Glutamatergic neuron (in vitro differentiated cells): ENCODE data around the gene EEF1AKMT4. TPM values are rescaled to one million over a fixed set of nuclear protein-coding genes. Genes with fewer than 3 reads are reported as not detected.

Experiments used
- DNase-seq: peaks from one replicate; pipeline ENCODE4 v3.0.0; 2022
- H3K27ac Mint-ChIP-seq: one replicate; pipeline ENCODE4 v1.8.0; 2020; ENCODE audit warnings: mild to moderate bottlenecking, mixed read lengths, inconsistent platforms; ENCODE audit not compliant: unreplicated experiment
- H3K27me3 Mint-ChIP-seq: one replicate; pipeline ENCODE4 v1.8.0; 2020; ENCODE audit warnings: mild to moderate bottlenecking, moderate library complexity, mixed read lengths, inconsistent platforms; ENCODE audit not compliant: unreplicated experiment
- H3K36me3 Mint-ChIP-seq: one replicate; pipeline ENCODE4 v1.8.0; 2020; ENCODE audit warnings: mild to moderate bottlenecking, mixed read lengths, inconsistent platforms; ENCODE audit not compliant: unreplicated experiment
- H3K4me1 Mint-ChIP-seq: one replicate; pipeline ENCODE4 v1.8.0; 2020; ENCODE audit warnings: mild to moderate bottlenecking, low read depth, mixed read lengths, inconsistent platforms; ENCODE audit not compliant: unreplicated experiment
- H3K4me3 Mint-ChIP-seq: one replicate; pipeline ENCODE4 v1.8.0; 2020; ENCODE audit warnings: mild to moderate bottlenecking, mixed read lengths, inconsistent platforms; ENCODE audit not compliant: unreplicated experiment
- H3K9me3 Mint-ChIP-seq: one replicate; pipeline ENCODE4 v1.8.0; 2020; ENCODE audit warnings: mild to moderate bottlenecking, moderate library complexity, mixed read lengths, inconsistent platforms; ENCODE audit not compliant: unreplicated experiment
- CTCF ChIP-seq: fragments of 200-600 bp; sonication (generic); IDR thresholded peaks from one replicate; pipeline ENCODE4 v1.5.0; 2021; ENCODE audit not compliant: partially characterized antibody, unreplicated experiment
- total RNA-seq: library from RNA; stranded (reverse); fragmentation: NEBNext Ultra II Directional; extraction: Animal tissue kit (Norgen Biotek cat#: 25700); gene quantifications from one replicate; pipeline ENCODE4 v1.2.1, GENCODE V29; 2021; ENCODE audit not compliant: unreplicated experiment

EEF1AKMT4 gene
- total RNA-seq, 1 donor from 2014 or later = 1.7 TPM

- no peak overlapping the region for H3K4me3 Mint-ChIP-seq
Observed at GRCh38 chr3:184241141-184241446, 8.4 kb upstream of the EEF1AKMT4 start.

GRCh38 chr3:184241447-184242296 lies 7.8 kb upstream of the EEF1AKMT4 start:
- DNase-seq = peak; percentile 80
- Mint-ChIP-seq H3K27me3 (peaks cover 13% of the 10 kb centered on the region), H3K4me3 (no peak overlapping the region)

More at GRCh38 chr3:184241141-184241446, 8.4 kb upstream of the EEF1AKMT4 start:
- Mint-ChIP-seq H3K9me3 (peaks cover 10% of the 10 kb centered on the region), H3K4me1 (peaks cover 7% of the 10 kb centered on the region), H3K27ac (no peak overlapping the region), H3K36me3 (peaks cover 8% of the 10 kb centered on the region), H3K27me3 (peaks cover 12% of the 10 kb centered on the region)
- no peak for TF ChIP-seq CTCF
- DNase-seq = no peak

GRCh38 chr3:184242297-184242685 lies 7.2 kb upstream of the EEF1AKMT4 start:
- no peak overlapping the region for H3K27ac Mint-ChIP-seq
- H3K4me1 Mint-ChIP-seq = peaks cover 4% of the 10 kb centered on the region
- no peak overlapping the region for H3K4me3 Mint-ChIP-seq
- peaks cover 10% of the 10 kb centered on the region for H3K9me3 Mint-ChIP-seq
- peaks cover 8% of the 10 kb centered on the region for H3K36me3 Mint-ChIP-seq
- H3K27me3 Mint-ChIP-seq = peaks cover 11% of the 10 kb centered on the region
- DNase-seq = no peak
- TF ChIP-seq CTCF = no peak

More at GRCh38 chr3:184241447-184242296, 7.8 kb upstream of the EEF1AKMT4 start:
- H3K9me3 Mint-ChIP-seq = peaks cover 10% of the 10 kb centered on the region
- peak; percentile 56 for TF ChIP-seq CTCF
- peaks cover 7% of the 10 kb centered on the region for H3K4me1 Mint-ChIP-seq
- no peak overlapping the region for H3K27ac Mint-ChIP-seq
- peaks cover 8% of the 10 kb centered on the region for H3K36me3 Mint-ChIP-seq

GRCh38 chr3:184248454-184249411 lies 739 bp upstream of the EEF1AKMT4 start, which contains the start of gene ALG3:
Gene ALG3 (minus strand): TSS chr3:184248962. CDS start chr3:184248940, 22 bp downstream.
- H3K4me3 Mint-ChIP-seq = peak within 1 kb of the TSS; percentile 94
- TF ChIP-seq CTCF = no peak
- H3K27ac Mint-ChIP-seq = peak within 1 kb of the TSS; percentile 98
- H3K27me3 Mint-ChIP-seq = peaks cover 7% of the 10 kb centered on the region
- peaks cover 8% of the 10 kb centered on the region for H3K9me3 Mint-ChIP-seq
- H3K4me1 Mint-ChIP-seq = peaks cover 2% of the 10 kb centered on the region
- H3K36me3 Mint-ChIP-seq = peaks cover 4% of the 10 kb centered on the region
- peak; percentile 91 for DNase-seq
